GM18517 (cell line): ENCODE measurements around the gene CD59.
"Not testable (repeated sequence)": the region's sequence is repeated elsewhere in the genome, so short reads cannot be mapped to it uniquely, and the experiment has no call there.

Experiments used
- ATAC-seq: cut with Tn5 transposase; IDR thresholded peaks from one replicate; pipeline ENCODE4 v1.9.1; 2021; ENCODE audit warnings: mild to moderate bottlenecking, moderate library complexity; ENCODE audit not compliant: unreplicated experiment

The CD59 gene

GRCh38 chr11:33695051-33695566 lies 41.1 kb downstream of the CD59 start:
- ATAC-seq = no peak

- no peak for ATAC-seq
Observed at GRCh38 chr11:33694346-33695050, 41.7 kb downstream of the CD59 start.

- no peak for ATAC-seq
Observed at GRCh38 chr11:33692541-33692940, 43.7 kb downstream of the CD59 start.

GRCh38 chr11:33692013-33692504 lies 44.2 kb downstream of the CD59 start:
- no peak for ATAC-seq

- no peak for ATAC-seq
Observed at GRCh38 chr11:33691066-33691864, 45.0 kb downstream of the CD59 start.

GRCh38 chr11:33690290-33691065 lies 45.7 kb downstream of the CD59 start:
- no peak for ATAC-seq

- ATAC-seq = no peak
Observed at GRCh38 chr11:33689501-33689900, 46.7 kb downstream of the CD59 start.

GRCh38 chr11:33689085-33689484 lies 47.1 kb downstream of the CD59 start:
- ATAC-seq = no peak

- no peak for ATAC-seq
Observed at GRCh38 chr11:33687733-33688479, 48.3 kb downstream of the CD59 start.

- no peak for ATAC-seq
Observed at GRCh38 chr11:33685082-33685481, 51.1 kb downstream of the CD59 start.

GRCh38 chr11:33684003-33684706 lies 52.1 kb downstream of the CD59 start:
- no peak for ATAC-seq

- ATAC-seq = no peak
Observed at GRCh38 chr11:33682446-33682845, 53.8 kb downstream of the CD59 start.

GRCh38 chr11:33682019-33682418 lies 54.2 kb downstream of the CD59 start:
- no peak for ATAC-seq

- not testable (repeated sequence) for ATAC-seq
Observed at GRCh38 chr11:33678616-33679015, 57.6 kb downstream of the CD59 start.

GRCh38 chr11:33674035-33674814 lies 62.0 kb downstream of the CD59 start:
- ATAC-seq = no peak

GRCh38 chr11:33672273-33672672 lies 64.0 kb downstream of the CD59 start:
- no peak for ATAC-seq

- no peak for ATAC-seq
Observed at GRCh38 chr11:33670250-33671011, 65.8 kb downstream of the CD59 start.

- no peak for ATAC-seq
Observed at GRCh38 chr11:33669598-33670249, 66.5 kb downstream of the CD59 start.
